Mesenchymal stem cell (in vitro differentiated cells and primary cell): ENCODE measurements around the gene ACCSL.

ENCODE experiments used
- DNase-seq: peaks from one replicate; pipeline ENCODE4 v3.0.0-alpha.2; 2013
- H2AFZ ChIP-seq: one replicate; pipeline ENCODE4 v1.6.1; 2013; ENCODE audit warnings: low read depth, mild to moderate bottlenecking, control low read depth, inconsistent platforms, low read length, moderate library complexity
- H2AK5ac ChIP-seq: 2 replicates; pipeline ENCODE4 v1.6.1; 2013; ENCODE audit warnings: low read length, moderate library complexity, mild to moderate bottlenecking, inconsistent platforms; ENCODE audit not compliant: severe bottlenecking
- H2BK120ac ChIP-seq: one replicate; pipeline ENCODE4 v1.6.1; 2013; ENCODE audit warnings: low read depth, mild to moderate bottlenecking, inconsistent platforms, low read length, moderate library complexity
- H2BK12ac ChIP-seq, 2 experiments: one replicate each; pipeline ENCODE4 v1.6.1; 2013; ENCODE audit warnings: inconsistent platforms in 2 of 2, low read length in 2 of 2, mild to moderate bottlenecking in 2 of 2, moderate library complexity in 2 of 2, control low read depth in 1 of 2
- H2BK15ac ChIP-seq: one replicate; pipeline ENCODE4 v1.6.1; 2013; ENCODE audit warnings: mild to moderate bottlenecking, low read depth, inconsistent platforms; ENCODE audit not compliant: poor library complexity, severe bottlenecking
- H2BK5ac ChIP-seq: 2 replicates; pipeline ENCODE4 v1.6.1; 2013; ENCODE audit warnings: low read depth, mild to moderate bottlenecking, low read length, control low read depth, inconsistent platforms; ENCODE audit not compliant: poor library complexity, severe bottlenecking
- H3K14ac ChIP-seq, 2 experiments: one replicate each; pipeline ENCODE4 v1.6.1; 2013; ENCODE audit warnings: inconsistent platforms in 2 of 2, low read length in 2 of 2, control low read depth in 1 of 2, mild to moderate bottlenecking in 1 of 2, moderate library complexity in 1 of 2
- H3K18ac ChIP-seq, 2 experiments: one replicate each; pipeline ENCODE4 v1.6.1; 2013; ENCODE audit warnings: inconsistent platforms in 2 of 2, low read length in 2 of 2, control low read depth in 1 of 2, low read depth in 1 of 2, mild to moderate bottlenecking in 1 of 2
- H3K23ac ChIP-seq, 2 experiments: one replicate each; pipeline ENCODE4 v1.6.1; 2013; ENCODE audit warnings: inconsistent platforms in 2 of 2, low read length in 2 of 2, mild to moderate bottlenecking in 2 of 2, moderate library complexity in 2 of 2, control low read depth in 1 of 2
- H3K27ac ChIP-seq: 2 replicates; pipeline ENCODE4 v1.5.1; 2013; ENCODE audit warnings: mild to moderate bottlenecking, moderate library complexity, low read length, control low read depth, inconsistent platforms; ENCODE audit not compliant: poor library complexity, severe bottlenecking
- H3K27me3 ChIP-seq, 2 experiments: 2 replicates each; pipeline versions ENCODE4 v1.6.1 to v1.7.0; 2013; ENCODE audit warnings: low read length in 2 of 2, mild to moderate bottlenecking in 2 of 2, moderate library complexity in 2 of 2, control low read depth in 1 of 2, inconsistent platforms in 1 of 2; ENCODE audit not compliant: control insufficient read depth in 1 of 2, insufficient read depth in 1 of 2
- H3K36me3 ChIP-seq, 2 experiments: 2 replicates each; pipeline versions ENCODE4 v1.6.1 to v1.7.0; 2013; ENCODE audit warnings: low read length in 2 of 2, control low read depth in 1 of 2, inconsistent platforms in 1 of 2, low read depth in 1 of 2, mild to moderate bottlenecking in 1 of 2; ENCODE audit not compliant: insufficient read depth in 2 of 2, control insufficient read depth in 1 of 2
- H3K4ac ChIP-seq, 2 experiments: one replicate each; pipeline ENCODE4 v1.6.1; 2013; ENCODE audit warnings: inconsistent platforms in 2 of 2, low read length in 2 of 2, mild to moderate bottlenecking in 2 of 2, moderate library complexity in 2 of 2, control low read depth in 1 of 2, low read depth in 1 of 2
- H3K4me1 ChIP-seq: 2 replicates; pipeline ENCODE4 v1.6.1; 2013; ENCODE audit warnings: low read depth, low read length, control low read depth; ENCODE audit not compliant: control insufficient read depth, insufficient read depth
- H3K4me2 ChIP-seq: 2 replicates; pipeline ENCODE4 v1.6.1; 2013; ENCODE audit warnings: low read length, mild to moderate bottlenecking, inconsistent platforms; ENCODE audit not compliant: poor library complexity, severe bottlenecking
- H3K4me3 ChIP-seq, 2 experiments: 2 replicates each; pipeline versions ENCODE4 v1.5.1 to v1.7.0; 2013; ENCODE audit warnings: low read length in 2 of 2, mild to moderate bottlenecking in 2 of 2, control low read depth in 1 of 2, low read depth in 1 of 2; ENCODE audit not compliant: insufficient read depth in 1 of 2
- H3K79me1 ChIP-seq: replicated peaks from 2 replicates; pipeline ENCODE4 v1.6.1; 2013; ENCODE audit warnings: mild to moderate bottlenecking, control low read depth, low read length, inconsistent platforms; ENCODE audit not compliant: poor library complexity, severe bottlenecking
- H3K9ac ChIP-seq: 2 replicates; pipeline ENCODE4 v1.7.0; 2013; ENCODE audit warnings: mild to moderate bottlenecking, low read length, moderate library complexity
- H3K9me3 ChIP-seq: 2 replicates; pipeline ENCODE4 v1.7.0; 2013; ENCODE audit warnings: mild to moderate bottlenecking, low read length; ENCODE audit not compliant: control insufficient read depth
- H4K8ac ChIP-seq: one replicate; pipeline ENCODE4 v1.6.1; 2013; ENCODE audit warnings: inconsistent platforms, mild to moderate bottlenecking, low read length, moderate library complexity
- H4K91ac ChIP-seq: one replicate; pipeline ENCODE4 v1.6.1; 2013; ENCODE audit warnings: mild to moderate bottlenecking, low read length, inconsistent platforms
- WGBS: methylation state at CpG from one replicate; pipeline ENCODE4 v1.1.7; 2013; ENCODE audit warnings: mixed read lengths; 5-methylcytosine and 5-hydroxymethylcytosine counted together

ACCSL gene

DNA sequence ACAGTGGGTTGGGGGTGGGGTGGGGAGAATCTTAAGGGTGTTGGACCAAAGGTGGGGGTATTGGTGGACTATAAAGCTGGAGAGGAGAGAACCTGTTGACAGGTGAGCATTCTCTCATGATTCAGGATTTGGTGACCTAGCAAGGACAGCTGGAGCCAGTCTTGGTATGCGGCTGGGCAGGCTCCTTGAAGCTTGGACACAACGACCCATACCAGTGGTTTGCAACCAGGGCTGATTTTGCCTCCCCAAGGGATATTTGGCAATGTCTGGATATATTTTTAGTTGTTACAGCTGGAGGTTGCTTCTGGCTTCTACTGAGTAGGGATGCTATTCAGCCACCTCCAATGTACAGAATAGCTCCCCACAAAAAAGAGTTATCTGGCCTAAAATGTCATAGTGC lies 53.3 kb downstream of the ACCSL start:
- no peak for DNase-seq
- Histone ChIP-seq H3K18ac (no peak overlapping the region), H3K27me3 (no peaks in the 10 kb centered on the region), H3K9ac (no peak overlapping the region), H3K4me1 (peaks cover 4% of the 10 kb centered on the region), H2BK12ac (no peak overlapping the region), H3K36me3 (no peaks in the 10 kb centered on the region), H3K14ac (no peak overlapping the region), H2AFZ (no peak overlapping the region), H3K27ac (no peak overlapping the region), H4K91ac (no peak overlapping the region), H3K4me3 (no peak overlapping the region), H2BK120ac (no peak overlapping the region), H3K4ac (no peak overlapping the region), H3K9me3 (no peaks in the 10 kb centered on the region), H3K4me2 (no peak overlapping the region), H2BK15ac (no peak overlapping the region), H3K23ac (no peak overlapping the region), H2AK5ac (no peak overlapping the region), H3K79me1 (peaks cover 43% of the 10 kb centered on the region), H4K8ac (no peak overlapping the region), H2BK5ac (no peak overlapping the region)
- WGBS, result 88% methylated on average over 2 of the region's 2 CpGs

- Histone ChIP-seq H2AFZ (no peak overlapping the region), H3K14ac (no peak overlapping the region), H3K36me3 (peaks cover 12 to 24% of the 10 kb centered on the region in 2 experiments), H3K27me3 (no peaks in the 10 kb centered on the region), H3K27ac (no peak overlapping the region), H3K4ac (no peak overlapping the region), H3K4me2 (no peak overlapping the region), H2BK5ac (no peak overlapping the region), H3K18ac (no peak overlapping the region), H2BK15ac (no peak overlapping the region), H2BK120ac (no peak overlapping the region), H3K79me1 (peaks cover 33% of the 10 kb centered on the region), H3K9ac (no peak overlapping the region), H4K91ac (no peak overlapping the region), H2BK12ac (no peak overlapping the region), H3K9me3 (no peaks in the 10 kb centered on the region), H3K4me3 (no peak overlapping the region), H3K4me1 (no peaks in the 10 kb centered on the region), H2AK5ac (no peak overlapping the region), H3K23ac (no peak overlapping the region), H4K8ac (no peak overlapping the region)
- 100% methylated on average over 2 of the region's 5 CpGs for WGBS
- DNase-seq, result no peak
These were observed 56.9 kb downstream of the ACCSL start for GRCh38 chr11:44104481-44105294.

- H3K14ac ChIP-seq, result no peak overlapping the region
- H2AK5ac ChIP-seq, result no peak overlapping the region
- no peak overlapping the region for H2BK120ac ChIP-seq
- H3K9me3 ChIP-seq, result no peaks in the 10 kb centered on the region
- no peak overlapping the region for H3K4ac ChIP-seq
- no peak overlapping the region for H3K18ac ChIP-seq
- H3K27ac ChIP-seq, result no peak overlapping the region
- peaks cover 4% of the 10 kb centered on the region for H3K4me1 ChIP-seq
- H2BK15ac ChIP-seq, result no peak overlapping the region
- H3K36me3 ChIP-seq, result peaks cover 13 to 50% of the 10 kb centered on the region in 2 experiments
- H2AFZ ChIP-seq, result no peak overlapping the region
- no peak for DNase-seq
- H4K91ac ChIP-seq, result no peak overlapping the region
- H2BK12ac ChIP-seq, result no peak overlapping the region
- peaks cover 14% of the 10 kb centered on the region for H3K79me1 ChIP-seq
- H3K4me3 ChIP-seq, result no peak overlapping the region
- no peak overlapping the region for H4K8ac ChIP-seq
- H3K23ac ChIP-seq, result no peak overlapping the region
- H3K4me2 ChIP-seq, result no peak overlapping the region
- 96% methylated on average over 5 of the region's 6 CpGs for WGBS
- no peak overlapping the region for H2BK5ac ChIP-seq
- no peak overlapping the region for H3K9ac ChIP-seq
- no peaks in the 10 kb centered on the region for H3K27me3 ChIP-seq
These were observed 60.5 kb downstream of the ACCSL start for GRCh38 chr11:44108260-44108659.
